GM12891 (cell line): Measurements from ENCODE around the gene GDPD4. TPM values are rescaled to one million over a fixed set of nuclear protein-coding genes. Genes with fewer than 3 reads are reported as not detected.

Source experiments
- DNase-seq: peaks from one replicate; pipeline ENCODE4 v3.0.0; 2011; ENCODE audit warnings: low spot score; ENCODE audit not compliant: insufficient read length
- FAIRE-seq: peaks from 2 replicates; lab custom pipeline; 2011; peaks lifted over from hg19 to GRCh38; lab: Jason Lieb, UNC
- PAX5 ChIP-seq: IDR thresholded peaks from 2 replicates; pipeline ENCODE4 v1.6.1; 2011; ENCODE audit warnings: low read length, moderate library complexity, mild to moderate bottlenecking; ENCODE audit not compliant: insufficient read depth, severe bottlenecking
- POLR2A ChIP-seq: IDR thresholded peaks from 2 replicates; pipeline ENCODE4 v1.6.1; 2011; ENCODE audit warnings: low read depth, low read length, control low read depth
- POLR2AphosphoS5 ChIP-seq: IDR thresholded peaks from 2 replicates; pipeline ENCODE4 v1.6.1; 2011; ENCODE audit warnings: low read depth, low read length, control low read depth
- POU2F2 ChIP-seq: IDR thresholded peaks from 2 replicates; pipeline ENCODE4 v1.6.1; 2011; ENCODE audit warnings: low read depth, mild to moderate bottlenecking, control low read depth, low read length, moderate library complexity
- SPI1 ChIP-seq: IDR thresholded peaks from 2 replicates; pipeline ENCODE4 v1.6.1; 2011; ENCODE audit warnings: low read depth, low read length, control low read depth
- TAF1 ChIP-seq: IDR thresholded peaks from 2 replicates; pipeline ENCODE4 v1.6.1; 2011; ENCODE audit warnings: low read depth, low read length, control low read depth
- polyA plus RNA-seq: library from polyadenylated mRNA; unstranded; fragments of >200 nt; gene quantifications from one replicate; pipeline ENCODE4 v1.2.1, GENCODE V29; 2012; ENCODE audit warnings: low read depth, missing spikeins, inconsistent platforms; ENCODE audit not compliant: missing spikeins

Gene GDPD4
- polyA plus RNA-seq: not detected

GRCh38 chr11:77301510-77301909, at the start of gene GDPD4:
GDPD4 (minus strand) TSS chr11:77301686; CDS start chr11:77285137, 16,549 bp downstream.
- no peak for DNase-seq
- no peak for FAIRE-seq
- TF ChIP-seq TAF1: no peak
- TF ChIP-seq SPI1: no peak
- TF ChIP-seq POLR2AphosphoS5: no peak
- TF ChIP-seq POU2F2: no peak
- TF ChIP-seq POLR2A: no peak
- no peak for TF ChIP-seq PAX5

GRCh38 chr11:77347948-77348347, 46.5 kb upstream of the GDPD4 start:
- TF ChIP-seq PAX5 (no peak), POLR2AphosphoS5 (no peak), SPI1 (no peak), TAF1 (no peak), POLR2A (no peak), POU2F2 (no peak)
- DNase-seq (no peak), FAIRE-seq (no peak)

GRCh38 chr11:77346906-77347603, 45.6 kb upstream of the GDPD4 start:
- DNase-seq (no peak), FAIRE-seq (no peak)
- TF ChIP-seq SPI1: no peak
- no peak for TF ChIP-seq PAX5
- no peak for TF ChIP-seq TAF1
- TF ChIP-seq POLR2A: no peak

- DNase-seq (no peak), FAIRE-seq (no peak)
- TF ChIP-seq PAX5: no peak
- no peak for TF ChIP-seq POU2F2
- TF ChIP-seq TAF1: no peak
- TF ChIP-seq SPI1: no peak
- no peak for TF ChIP-seq POLR2A
- TF ChIP-seq POLR2AphosphoS5: no peak
Measured at GRCh38 chr11:77345621-77346020, 44.1 kb upstream of the GDPD4 start.

- DNase-seq (no peak), FAIRE-seq (no peak)
Measured at GRCh38 chr11:77340501-77340900, 39.0 kb upstream of the GDPD4 start.

GRCh38 chr11:77332259-77332658, 30.8 kb upstream of the GDPD4 start:
- DNase-seq (no peak), FAIRE-seq (no peak)
- TF ChIP-seq POU2F2 (no peak), SPI1 (no peak), POLR2AphosphoS5 (no peak)

More at GRCh38 chr11:77340501-77340900, 39.0 kb upstream of the GDPD4 start:
- TF ChIP-seq TAF1 (no peak), POLR2AphosphoS5 (no peak), PAX5 (no peak), POLR2A (no peak), SPI1 (no peak)

GRCh38 chr11:77325159-77325558, 23.7 kb upstream of the GDPD4 start:
- FAIRE-seq: no peak
- TF ChIP-seq POLR2AphosphoS5: no peak
- DNase-seq: no peak

- FAIRE-seq (no peak), DNase-seq (no peak)
Measured at GRCh38 chr11:77324508-77324907, 23.0 kb upstream of the GDPD4 start.

GRCh38 chr11:77322926-77323590, 21.6 kb upstream of the GDPD4 start:
- FAIRE-seq (no peak), DNase-seq (no peak)
- TF ChIP-seq POU2F2 (no peak), TAF1 (no peak), POLR2AphosphoS5 (no peak), PAX5 (no peak), SPI1 (no peak), POLR2A (no peak)

More at GRCh38 chr11:77324508-77324907, 23.0 kb upstream of the GDPD4 start:
- no peak for TF ChIP-seq SPI1
- no peak for TF ChIP-seq POLR2AphosphoS5
- no peak for TF ChIP-seq TAF1
- TF ChIP-seq POLR2A: no peak
- no peak for TF ChIP-seq POU2F2
- TF ChIP-seq PAX5: no peak

GRCh38 chr11:77322506-77322905, 21.0 kb upstream of the GDPD4 start:
- DNase-seq: no peak
- TF ChIP-seq PAX5 (no peak), POU2F2 (no peak), SPI1 (no peak), POLR2AphosphoS5 (no peak), TAF1 (no peak), POLR2A (no peak)
- no peak for FAIRE-seq
